WTC11 (cell line): ENCODE results near the gene SOX8. TPM values are rescaled to one million over a fixed set of nuclear protein-coding genes. Genes with fewer than 3 reads are reported as not detected.

Source experiments
- FOXP1 ChIP-seq: sonication (generic); formaldehyde crosslinking; IDR thresholded peaks from 2 replicates; pipeline ENCODE4 v1.8.0; 2022; ENCODE audit warnings: missing genetic modification reagents, mild to moderate bottlenecking, moderate library complexity, borderline replicate concordance
- JAZF1 ChIP-seq: fragments of 250-450 bp; sonication (Bioruptor Pico); IDR thresholded peaks from 2 replicates; pipeline ENCODE4 v1.9.0; 2021; ENCODE audit warnings: moderate library complexity, mild to moderate bottlenecking, inconsistent platforms
- MXD4 ChIP-seq: fragments of 250-450 bp; sonication (Bioruptor Pico); IDR thresholded peaks from 2 replicates; pipeline ENCODE4 v1.8.0; 2021; ENCODE audit warnings: mild to moderate bottlenecking, moderate library complexity, borderline replicate concordance
- NR1H2 ChIP-seq: sonication (generic); formaldehyde crosslinking; IDR thresholded peaks from 2 replicates; pipeline ENCODE4 v1.9.0; 2021; ENCODE audit warnings: mild to moderate bottlenecking, moderate library complexity, missing genetic modification reagents
- NR2C2 ChIP-seq: sonication (generic); formaldehyde crosslinking; IDR thresholded peaks from 2 replicates; pipeline ENCODE4 v1.8.0; 2022; ENCODE audit warnings: mild to moderate bottlenecking, missing genetic modification reagents
- PRRX2 ChIP-seq: fragments of 250-450 bp; sonication (Bioruptor Pico); IDR thresholded peaks from 2 replicates; pipeline ENCODE4 v1.8.0; 2021; ENCODE audit warnings: mild to moderate bottlenecking
- RELA ChIP-seq: sonication (generic); formaldehyde crosslinking; IDR thresholded peaks from 2 replicates; pipeline ENCODE4 v1.8.1; 2022; ENCODE audit warnings: missing genetic modification reagents, mild to moderate bottlenecking, borderline replicate concordance
- RORB ChIP-seq: fragments of 250-450 bp; sonication (Bioruptor Pico); IDR thresholded peaks from 2 replicates; pipeline ENCODE4 v1.9.0; 2021; ENCODE audit warnings: mild to moderate bottlenecking
- SMAD3 ChIP-seq: sonication (generic); formaldehyde crosslinking; IDR thresholded peaks from 2 replicates; pipeline ENCODE4 v1.8.0; 2022; ENCODE audit warnings: missing genetic modification reagents, mild to moderate bottlenecking, borderline replicate concordance
- ZNF138 ChIP-seq: sonication (generic); formaldehyde crosslinking; conservative IDR thresholded peaks from 2 replicates; pipeline ENCODE4 v1.8.1; 2022; ENCODE audit warnings: mild to moderate bottlenecking, moderate library complexity, missing genetic modification reagents
- ZNF232 ChIP-seq: sonication (generic); formaldehyde crosslinking; IDR thresholded peaks from 2 replicates; pipeline ENCODE4 v1.8.0; 2022; ENCODE audit warnings: mild to moderate bottlenecking, missing genetic modification reagents
- ZNF671 ChIP-seq: fragments of 250-450 bp; sonication (Bioruptor Pico); IDR thresholded peaks from 2 replicates; pipeline ENCODE4 v1.8.0; 2021; ENCODE audit warnings: mild to moderate bottlenecking
- total RNA-seq: library from RNA; stranded (reverse); gene quantifications from 3 replicates; pipeline ENCODE4 v1.2.3, GENCODE V29; 2021
- TF ChIP-seq, protein P1 (sequence below): sonication (generic); formaldehyde crosslinking; IDR thresholded peaks from 2 replicates; pipeline ENCODE4 v1.8.0; 2022; ENCODE audit warnings: mild to moderate bottlenecking, missing genetic modification reagents
- TF ChIP-seq, protein P2 (sequence below): sonication (generic); formaldehyde crosslinking; IDR thresholded peaks from 2 replicates; pipeline ENCODE4 v1.8.0; 2022; ENCODE audit warnings: mild to moderate bottlenecking, missing genetic modification reagents
- TF ChIP-seq, protein P3 (sequence below): sonication (generic); formaldehyde crosslinking; IDR thresholded peaks from 2 replicates; pipeline ENCODE4 v1.8.0; 2023; ENCODE audit warnings: missing genetic modification reagents
- TF ChIP-seq, protein P4 (sequence below): sonication (generic); formaldehyde crosslinking; IDR thresholded peaks from 2 replicates; pipeline ENCODE4 v1.8.1; 2023; ENCODE audit warnings: mild to moderate bottlenecking, moderate library complexity, missing genetic modification reagents
- TF ChIP-seq, protein P5 (sequence below): sonication (generic); formaldehyde crosslinking; IDR thresholded peaks from 2 replicates; pipeline ENCODE4 v1.8.1; 2022; ENCODE audit warnings: mild to moderate bottlenecking, moderate library complexity, missing genetic modification reagents
- TF ChIP-seq, protein P6 (sequence below): fragments of 250-450 bp; sonication (Bioruptor Pico); IDR thresholded peaks from 2 replicates; pipeline ENCODE4 v1.9.0; 2021; ENCODE audit warnings: mild to moderate bottlenecking
- TF ChIP-seq, protein P7 (sequence below): sonication (generic); formaldehyde crosslinking; IDR thresholded peaks from 2 replicates; pipeline ENCODE4 v1.8.0; 2023; ENCODE audit warnings: mild to moderate bottlenecking, missing genetic modification reagents

The SOX8 gene
- total RNA-seq, 1 experiment from 2014 or later = 12.3 TPM

DNA sequence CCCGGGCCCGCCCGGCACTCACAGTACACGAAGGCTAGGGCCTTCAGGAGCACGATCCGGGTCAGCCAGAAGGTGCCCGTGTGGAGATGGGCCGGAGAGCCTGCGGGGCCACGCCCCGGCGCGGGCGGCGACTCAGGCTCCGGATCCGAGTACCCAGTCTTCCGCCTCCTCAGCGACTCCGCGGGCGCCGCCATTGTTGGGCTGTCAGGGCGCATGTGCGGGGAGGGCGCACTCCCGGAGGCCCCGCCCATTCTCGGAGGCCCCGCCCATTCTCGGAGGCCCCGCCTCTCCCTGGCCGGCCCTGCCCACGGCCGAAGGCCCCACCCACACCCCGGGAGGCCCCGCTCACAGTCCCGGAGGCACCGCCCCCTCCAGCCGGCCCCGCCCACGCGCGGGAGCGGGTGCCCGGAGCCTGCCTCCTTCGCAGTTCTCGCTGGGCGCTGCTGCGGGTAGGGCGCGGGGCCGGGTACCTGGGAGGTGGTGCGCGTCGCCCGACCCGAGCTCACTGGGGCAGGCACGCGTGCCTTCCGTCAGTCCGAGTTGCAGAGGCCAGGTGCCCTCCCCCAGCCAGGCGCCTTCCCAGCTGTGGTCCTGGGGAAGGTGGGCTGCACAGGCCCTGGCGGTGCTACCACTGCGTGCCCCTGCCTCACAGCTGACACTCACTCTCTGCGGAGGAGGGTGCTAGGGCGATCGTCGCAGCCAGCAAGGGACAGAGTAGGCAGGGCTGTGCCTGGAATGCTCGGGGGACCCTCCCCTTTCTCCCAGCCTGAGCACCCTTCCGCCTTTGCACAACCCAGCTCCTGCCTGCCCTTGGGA lies 10.6 kb upstream of the SOX8 start, which contains the start of gene LMF1 (continued):
- no peak for TF ChIP-seq JAZF1 (CRISPR knock-in tag)
- no peak for TF ChIP-seq MXD4 (CRISPR knock-in tag)
- TF ChIP-seq, protein P1, sequence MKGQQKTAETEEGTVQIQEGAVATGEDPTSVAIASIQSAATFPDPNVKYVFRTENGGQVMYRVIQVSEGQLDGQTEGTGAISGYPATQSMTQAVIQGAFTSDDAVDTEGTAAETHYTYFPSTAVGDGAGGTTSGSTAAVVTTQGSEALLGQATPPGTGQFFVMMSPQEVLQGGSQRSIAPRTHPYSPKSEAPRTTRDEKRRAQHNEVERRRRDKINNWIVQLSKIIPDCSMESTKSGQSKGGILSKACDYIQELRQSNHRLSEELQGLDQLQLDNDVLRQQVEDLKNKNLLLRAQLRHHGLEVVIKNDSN (CRISPR knock-in tag) = peak; percentile 43
- no peak for TF ChIP-seq NR2C2
- TF ChIP-seq ZNF138 (CRISPR knock-in tag) = no peak
- TF ChIP-seq, protein P2, sequence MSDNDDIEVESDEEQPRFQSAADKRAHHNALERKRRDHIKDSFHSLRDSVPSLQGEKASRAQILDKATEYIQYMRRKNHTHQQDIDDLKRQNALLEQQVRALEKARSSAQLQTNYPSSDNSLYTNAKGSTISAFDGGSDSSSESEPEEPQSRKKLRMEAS (CRISPR knock-in tag) = peak; percentile 75
- no peak for TF ChIP-seq SMAD3 (CRISPR knock-in tag)
- TF ChIP-seq, protein P3, sequence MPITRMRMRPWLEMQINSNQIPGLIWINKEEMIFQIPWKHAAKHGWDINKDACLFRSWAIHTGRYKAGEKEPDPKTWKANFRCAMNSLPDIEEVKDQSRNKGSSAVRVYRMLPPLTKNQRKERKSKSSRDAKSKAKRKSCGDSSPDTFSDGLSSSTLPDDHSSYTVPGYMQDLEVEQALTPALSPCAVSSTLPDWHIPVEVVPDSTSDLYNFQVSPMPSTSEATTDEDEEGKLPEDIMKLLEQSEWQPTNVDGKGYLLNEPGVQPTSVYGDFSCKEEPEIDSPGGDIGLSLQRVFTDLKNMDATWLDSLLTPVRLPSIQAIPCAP (CRISPR knock-in tag) = 0 out of 2 replicates have a peak, but pooled peaks have one; percentile 45
- no peak for TF ChIP-seq NR1H2 (CRISPR knock-in tag)
- TF ChIP-seq, protein P4, sequence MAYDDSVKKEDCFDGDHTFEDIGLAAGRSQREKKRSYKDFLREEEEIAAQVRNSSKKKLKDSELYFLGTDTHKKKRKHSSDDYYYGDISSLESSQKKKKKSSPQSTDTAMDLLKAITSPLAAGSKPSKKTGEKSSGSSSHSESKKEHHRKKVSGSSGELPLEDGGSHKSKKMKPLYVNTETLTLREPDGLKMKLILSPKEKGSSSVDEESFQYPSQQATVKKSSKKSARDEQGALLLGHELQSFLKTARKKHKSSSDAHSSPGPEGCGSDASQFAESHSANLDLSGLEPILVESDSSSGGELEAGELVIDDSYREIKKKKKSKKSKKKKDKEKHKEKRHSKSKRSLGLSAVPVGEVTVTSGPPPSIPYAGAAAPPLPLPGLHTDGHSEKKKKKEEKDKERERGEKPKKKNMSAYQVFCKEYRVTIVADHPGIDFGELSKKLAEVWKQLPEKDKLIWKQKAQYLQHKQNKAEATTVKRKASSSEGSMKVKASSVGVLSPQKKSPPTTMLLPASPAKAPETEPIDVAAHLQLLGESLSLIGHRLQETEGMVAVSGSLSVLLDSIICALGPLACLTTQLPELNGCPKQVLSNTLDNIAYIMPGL (CRISPR knock-in tag) = no peak
- TF ChIP-seq ZNF232 (CRISPR knock-in tag) = peak; percentile 73; the same call in 1 of the 2 replicates
- peak; percentile 17; the same call in 1 of the 2 replicates for TF ChIP-seq FOXP1 (CRISPR knock-in tag)
- TF ChIP-seq RELA (CRISPR knock-in tag) = no peak
- TF ChIP-seq ZNF671 (CRISPR knock-in tag) = no peak
- no peak for TF ChIP-seq PRRX2 (CRISPR knock-in tag)
- TF ChIP-seq, protein P5, sequence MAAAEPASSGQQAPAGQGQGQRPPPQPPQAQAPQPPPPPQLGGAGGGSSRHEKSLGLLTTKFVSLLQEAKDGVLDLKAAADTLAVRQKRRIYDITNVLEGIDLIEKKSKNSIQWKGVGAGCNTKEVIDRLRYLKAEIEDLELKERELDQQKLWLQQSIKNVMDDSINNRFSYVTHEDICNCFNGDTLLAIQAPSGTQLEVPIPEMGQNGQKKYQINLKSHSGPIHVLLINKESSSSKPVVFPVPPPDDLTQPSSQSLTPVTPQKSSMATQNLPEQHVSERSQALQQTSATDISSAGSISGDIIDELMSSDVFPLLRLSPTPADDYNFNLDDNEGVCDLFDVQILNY (CRISPR knock-in tag) = 0 out of 2 replicates have a peak, but pooled peaks have one; percentile 18
- TF ChIP-seq, protein P6, sequence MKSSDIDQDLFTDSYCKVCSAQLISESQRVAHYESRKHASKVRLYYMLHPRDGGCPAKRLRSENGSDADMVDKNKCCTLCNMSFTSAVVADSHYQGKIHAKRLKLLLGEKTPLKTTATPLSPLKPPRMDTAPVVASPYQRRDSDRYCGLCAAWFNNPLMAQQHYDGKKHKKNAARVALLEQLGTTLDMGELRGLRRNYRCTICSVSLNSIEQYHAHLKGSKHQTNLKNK (CRISPR knock-in tag) = 0 out of 2 replicates have a peak, but pooled peaks have one; percentile 18
- TF ChIP-seq RORB (CRISPR knock-in tag) = no peak
- TF ChIP-seq, protein P7, sequence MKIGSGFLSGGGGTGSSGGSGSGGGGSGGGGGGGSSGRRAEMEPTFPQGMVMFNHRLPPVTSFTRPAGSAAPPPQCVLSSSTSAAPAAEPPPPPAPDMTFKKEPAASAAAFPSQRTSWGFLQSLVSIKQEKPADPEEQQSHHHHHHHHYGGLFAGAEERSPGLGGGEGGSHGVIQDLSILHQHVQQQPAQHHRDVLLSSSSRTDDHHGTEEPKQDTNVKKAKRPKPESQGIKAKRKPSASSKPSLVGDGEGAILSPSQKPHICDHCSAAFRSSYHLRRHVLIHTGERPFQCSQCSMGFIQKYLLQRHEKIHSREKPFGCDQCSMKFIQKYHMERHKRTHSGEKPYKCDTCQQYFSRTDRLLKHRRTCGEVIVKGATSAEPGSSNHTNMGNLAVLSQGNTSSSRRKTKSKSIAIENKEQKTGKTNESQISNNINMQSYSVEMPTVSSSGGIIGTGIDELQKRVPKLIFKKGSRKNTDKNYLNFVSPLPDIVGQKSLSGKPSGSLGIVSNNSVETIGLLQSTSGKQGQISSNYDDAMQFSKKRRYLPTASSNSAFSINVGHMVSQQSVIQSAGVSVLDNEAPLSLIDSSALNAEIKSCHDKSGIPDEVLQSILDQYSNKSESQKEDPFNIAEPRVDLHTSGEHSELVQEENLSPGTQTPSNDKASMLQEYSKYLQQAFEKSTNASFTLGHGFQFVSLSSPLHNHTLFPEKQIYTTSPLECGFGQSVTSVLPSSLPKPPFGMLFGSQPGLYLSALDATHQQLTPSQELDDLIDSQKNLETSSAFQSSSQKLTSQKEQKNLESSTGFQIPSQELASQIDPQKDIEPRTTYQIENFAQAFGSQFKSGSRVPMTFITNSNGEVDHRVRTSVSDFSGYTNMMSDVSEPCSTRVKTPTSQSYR (CRISPR knock-in tag) = no peak
